Measurements from ENCODE around the gene SEC63.

The SEC63 gene

DNA sequence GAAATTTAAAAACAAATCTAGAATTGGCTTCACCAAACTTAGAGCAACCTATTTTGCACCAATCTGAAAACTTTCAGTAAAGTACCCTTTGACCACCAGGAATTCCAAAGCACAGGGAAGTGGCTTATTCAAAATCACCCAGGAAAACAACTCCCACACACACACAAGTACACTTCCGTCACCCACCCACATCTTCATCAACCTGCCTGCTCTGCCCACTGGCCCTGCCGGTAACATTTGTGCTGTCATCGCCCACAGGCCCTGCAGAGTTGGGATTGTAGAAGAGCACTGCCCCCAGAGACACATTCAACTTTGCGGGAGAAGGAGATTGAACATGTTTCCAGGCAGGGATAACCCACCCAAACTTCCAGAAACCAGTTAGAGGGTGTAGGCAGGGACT lies 114.6 kb downstream of the SEC63 start:
- Histone ChIP-seq H3K27ac (ENCODE audit: low read depth, low read length) (no peak overlapping the region), H3K23ac (ENCODE audit: low read length) (no peak overlapping the region), H3K4me3 (ENCODE audit: low read length) (no peak overlapping the region), H4K8ac (ENCODE audit: low read depth, low read length) (no peak overlapping the region), H3K79me2 (ENCODE audit: control insufficient read depth, insufficient read depth, low read length) (no peaks in the 10 kb centered on the region), H3K18ac (ENCODE audit: low read length) (no peak overlapping the region), H3K4ac (ENCODE audit: low read depth, low read length) (no peak overlapping the region), H3K56ac (ENCODE audit: low read length) (no peak overlapping the region), H2BK120ac (ENCODE audit: low read depth, low read length) (no peak overlapping the region), H2BK15ac (replicated peaks; ENCODE audit: low read depth) (no peak overlapping the region), H4K5ac (ENCODE audit: low read length) (no peak overlapping the region), H3K36me3 (ENCODE audit: control insufficient read depth, insufficient read depth, low read length) (no peaks in the 10 kb centered on the region), H3K4me2 (ENCODE audit: low read length) (no peak overlapping the region), H2BK5ac (ENCODE audit: low read length) (no peak overlapping the region), H3K79me1 (ENCODE audit: low read length) (no peaks in the 10 kb centered on the region), H3K4me1 (ENCODE audit: control insufficient read depth, low read depth, low read length) (no peaks in the 10 kb centered on the region), H3K27me3 (ENCODE audit: insufficient read depth, low read length, poor library complexity) (no peaks in the 10 kb centered on the region), H3K9ac (ENCODE audit: low read length) (no peak overlapping the region), H2AK5ac (ENCODE audit: low read length) (no peak overlapping the region)
- no peak for DNase-seq
- WGBS (ENCODE audit: extremely low coverage, insufficient coverage, low lambda C conversion rate): no CpG with 5 or more reads among the region's 4 CpGs

DNA sequence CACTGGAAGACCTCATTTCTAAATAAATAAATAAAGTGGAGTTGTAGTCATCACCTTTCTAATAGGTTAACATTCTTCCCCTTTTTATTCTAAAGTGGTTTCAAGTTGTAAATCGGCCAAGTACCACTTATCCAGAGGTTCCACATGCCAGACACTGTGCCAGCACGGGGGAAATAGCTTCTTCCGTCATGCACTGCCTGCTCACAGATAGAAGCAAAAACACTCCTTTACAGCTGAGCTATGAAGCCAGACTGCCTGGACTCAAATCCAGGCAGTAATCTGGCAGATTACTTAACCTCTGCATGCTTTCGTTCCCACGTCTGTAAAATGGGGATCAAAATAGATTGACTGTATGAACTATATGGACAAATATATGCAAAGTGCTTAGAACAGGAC lies 116.7 kb downstream of the SEC63 start:
- no peak overlapping the region for H3K9ac ChIP-seq (ENCODE audit: low read length)
- H3K4me3 ChIP-seq (ENCODE audit: low read length): no peak overlapping the region
- no peak overlapping the region for H2BK5ac ChIP-seq (ENCODE audit: low read length)
- H3K18ac ChIP-seq (ENCODE audit: low read length): no peak overlapping the region
- H2AK5ac ChIP-seq (ENCODE audit: low read length): no peak overlapping the region
- no peak overlapping the region for H4K5ac ChIP-seq (ENCODE audit: low read length)
- H3K27ac ChIP-seq (ENCODE audit: low read depth, low read length): no peak overlapping the region
- no peak overlapping the region for H3K23ac ChIP-seq (ENCODE audit: low read length)
- no peak overlapping the region for H3K4ac ChIP-seq (ENCODE audit: low read depth, low read length)
- H2BK120ac ChIP-seq (ENCODE audit: low read depth, low read length): no peak overlapping the region
- H3K36me3 ChIP-seq (ENCODE audit: control insufficient read depth, insufficient read depth, low read length): no peaks in the 10 kb centered on the region
- no peaks in the 10 kb centered on the region for H3K4me1 ChIP-seq (ENCODE audit: control insufficient read depth, low read depth, low read length)
- no peak overlapping the region for H3K56ac ChIP-seq (ENCODE audit: low read length)
- no CpG with 5 or more reads among the region's 5 CpGs for WGBS (ENCODE audit: extremely low coverage, insufficient coverage, low lambda C conversion rate)
- no peak overlapping the region for H2BK15ac ChIP-seq (replicated peaks; ENCODE audit: low read depth)
- no peaks in the 10 kb centered on the region for H3K27me3 ChIP-seq (ENCODE audit: insufficient read depth, low read length, poor library complexity)
- H3K4me2 ChIP-seq (ENCODE audit: low read length): no peak overlapping the region
- no peaks in the 10 kb centered on the region for H3K79me2 ChIP-seq (ENCODE audit: control insufficient read depth, insufficient read depth, low read length)
- no peak for DNase-seq
- H4K8ac ChIP-seq (ENCODE audit: low read depth, low read length): no peak overlapping the region
- H3K79me1 ChIP-seq (ENCODE audit: low read length): no peaks in the 10 kb centered on the region

DNA sequence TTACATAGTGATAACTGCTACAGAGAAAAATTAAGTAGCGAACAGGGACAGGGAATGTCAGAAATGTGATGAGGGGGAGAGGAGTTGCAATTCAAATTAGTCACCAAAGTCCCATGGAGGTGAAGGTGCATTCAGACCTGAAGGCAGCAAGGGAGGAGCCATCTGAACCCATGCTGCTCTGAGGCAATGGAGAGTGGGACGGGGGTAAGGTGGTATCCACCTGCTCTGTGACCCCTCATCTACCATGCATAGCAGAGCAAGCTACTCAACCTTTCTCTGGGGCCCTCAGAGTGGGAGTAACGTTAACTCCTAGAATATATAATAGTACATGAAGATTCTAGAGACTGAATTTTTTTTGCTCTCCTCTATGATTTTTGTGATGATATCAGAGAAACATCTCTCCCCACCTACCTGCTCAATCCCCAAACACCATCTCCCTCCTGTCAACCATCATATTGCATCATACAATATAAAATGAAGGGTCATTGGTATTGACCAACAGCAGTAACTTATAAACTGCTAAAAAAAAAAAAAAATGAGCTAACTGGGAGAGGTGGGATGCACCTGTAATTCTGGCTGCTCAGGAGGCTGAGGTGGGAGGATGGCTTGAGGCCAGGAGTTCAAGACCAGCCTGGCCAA lies 117.3 kb downstream of the SEC63 start:
- H3K4me2 ChIP-seq (ENCODE audit: low read length): no peak overlapping the region
- no peak overlapping the region for H2BK5ac ChIP-seq (ENCODE audit: low read length)
- H3K23ac ChIP-seq (ENCODE audit: low read length): no peak overlapping the region
- H3K79me2 ChIP-seq (ENCODE audit: control insufficient read depth, insufficient read depth, low read length): no peaks in the 10 kb centered on the region
- no peak overlapping the region for H3K9ac ChIP-seq (ENCODE audit: low read length)
- H2BK120ac ChIP-seq (ENCODE audit: low read depth, low read length): no peak overlapping the region
- no peak overlapping the region for H4K8ac ChIP-seq (ENCODE audit: low read depth, low read length)
- no peak overlapping the region for H3K4me3 ChIP-seq (ENCODE audit: low read length)
- H3K27me3 ChIP-seq (ENCODE audit: insufficient read depth, low read length, poor library complexity): no peaks in the 10 kb centered on the region
- WGBS (ENCODE audit: extremely low coverage, insufficient coverage, low lambda C conversion rate): no CpG with 5 or more reads among the region's 3 CpGs
- no peak for DNase-seq
- H3K56ac ChIP-seq (ENCODE audit: low read length): no peak overlapping the region
- H3K4ac ChIP-seq (ENCODE audit: low read depth, low read length): no peak overlapping the region
- no peak overlapping the region for H2AK5ac ChIP-seq (ENCODE audit: low read length)
- no peaks in the 10 kb centered on the region for H3K79me1 ChIP-seq (ENCODE audit: low read length)
- no peak overlapping the region for H2BK15ac ChIP-seq (replicated peaks; ENCODE audit: low read depth)
- H3K18ac ChIP-seq (ENCODE audit: low read length): no peak overlapping the region
- no peak overlapping the region for H3K27ac ChIP-seq (ENCODE audit: low read depth, low read length)
- no peaks in the 10 kb centered on the region for H3K36me3 ChIP-seq (ENCODE audit: control insufficient read depth, insufficient read depth, low read length)
- no peak overlapping the region for H4K5ac ChIP-seq (ENCODE audit: low read length)
- H3K4me1 ChIP-seq (ENCODE audit: control insufficient read depth, low read depth, low read length): no peaks in the 10 kb centered on the region

DNA sequence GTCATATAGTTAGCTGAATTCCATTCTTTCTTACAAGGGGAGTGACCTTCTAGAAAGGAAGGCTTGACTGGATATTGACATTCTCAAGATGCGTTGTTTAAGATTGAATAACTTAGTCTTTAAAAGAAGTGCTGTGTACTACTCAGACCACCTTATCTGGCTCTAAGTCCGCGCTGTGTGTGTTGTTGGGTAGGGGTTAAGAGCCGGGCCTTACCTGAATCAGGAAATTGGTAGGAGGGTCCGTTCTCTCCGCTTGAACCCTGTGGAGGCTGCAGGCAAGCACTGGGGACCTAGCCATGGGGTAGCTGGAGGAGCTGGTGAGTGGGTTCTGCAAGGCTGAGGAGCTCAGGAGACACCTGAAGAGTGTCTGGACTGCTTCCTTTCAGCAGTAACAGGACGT lies 124.9 kb downstream of the SEC63 start:
- no peak overlapping the region for H3K56ac ChIP-seq (ENCODE audit: low read length)
- no peaks in the 10 kb centered on the region for H3K36me3 ChIP-seq (ENCODE audit: control insufficient read depth, insufficient read depth, low read length)
- H3K4ac ChIP-seq (ENCODE audit: low read depth, low read length): no peak overlapping the region
- no peaks in the 10 kb centered on the region for H3K79me2 ChIP-seq (ENCODE audit: control insufficient read depth, insufficient read depth, low read length)
- H2BK120ac ChIP-seq (ENCODE audit: low read depth, low read length): no peak overlapping the region
- H3K4me1 ChIP-seq (ENCODE audit: control insufficient read depth, low read depth, low read length): no peaks in the 10 kb centered on the region
- no peak overlapping the region for H2BK15ac ChIP-seq (replicated peaks; ENCODE audit: low read depth)
- no peak overlapping the region for H3K27ac ChIP-seq (ENCODE audit: low read depth, low read length)
- H4K5ac ChIP-seq (ENCODE audit: low read length): no peak overlapping the region
- no peak overlapping the region for H4K8ac ChIP-seq (ENCODE audit: low read depth, low read length)
- no peak overlapping the region for H3K9ac ChIP-seq (ENCODE audit: low read length)
- no peak overlapping the region for H2BK5ac ChIP-seq (ENCODE audit: low read length)
- no peak overlapping the region for H3K4me2 ChIP-seq (ENCODE audit: low read length)
- no CpG with 5 or more reads among the region's 7 CpGs for WGBS (ENCODE audit: extremely low coverage, insufficient coverage, low lambda C conversion rate)
- no peak overlapping the region for H3K4me3 ChIP-seq (ENCODE audit: low read length)
- no peaks in the 10 kb centered on the region for H3K27me3 ChIP-seq (ENCODE audit: insufficient read depth, low read length, poor library complexity)
- H2AK5ac ChIP-seq (ENCODE audit: low read length): no peak overlapping the region
- no peak for DNase-seq
- no peaks in the 10 kb centered on the region for H3K79me1 ChIP-seq (ENCODE audit: low read length)
- H3K18ac ChIP-seq (ENCODE audit: low read length): no peak overlapping the region
- no peak overlapping the region for H3K23ac ChIP-seq (ENCODE audit: low read length)

DNA sequence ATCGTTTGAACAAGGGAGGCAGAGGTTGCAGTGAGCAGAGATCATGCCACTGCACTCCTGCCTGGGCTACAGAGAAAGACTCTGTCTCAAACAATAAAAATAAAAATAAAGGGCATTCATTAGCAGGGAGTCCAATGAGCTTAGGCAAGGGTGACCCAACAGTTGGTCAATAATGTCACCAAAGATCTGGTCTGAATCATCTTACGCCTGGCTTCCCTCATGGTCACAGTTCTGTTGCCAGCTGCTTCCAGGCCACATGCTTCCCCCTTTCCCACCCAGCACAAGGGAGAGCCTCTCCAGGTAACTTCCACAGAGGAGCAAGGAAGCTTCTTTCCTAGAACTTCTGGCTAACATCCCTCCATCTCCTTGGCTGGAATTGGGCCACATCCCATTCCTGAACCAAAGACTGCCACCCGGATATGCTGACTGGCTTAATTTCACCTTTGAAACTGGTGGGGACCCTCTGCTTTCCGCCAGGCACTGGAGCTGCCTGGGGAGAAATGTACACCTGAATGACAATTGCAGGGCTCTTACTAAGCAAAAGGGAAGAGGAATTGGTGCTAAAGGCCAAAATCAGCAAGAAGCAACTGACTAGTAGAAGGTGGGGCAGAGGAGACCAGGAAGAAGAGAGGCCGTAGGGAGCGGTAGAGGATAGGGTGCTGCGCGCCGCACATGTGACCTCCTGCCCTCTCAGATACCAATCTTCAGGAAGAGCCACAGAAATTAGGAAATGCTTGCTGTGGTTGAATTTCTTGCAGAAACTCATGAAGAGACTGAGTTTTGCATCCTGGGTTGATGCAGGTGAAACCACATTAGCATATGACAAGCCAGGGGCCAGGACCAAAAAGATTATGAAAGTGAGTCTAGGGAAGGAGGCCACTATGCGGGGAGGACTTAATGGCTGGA lies 125.6 kb downstream of the SEC63 start:
- Histone ChIP-seq H3K27me3 (ENCODE audit: insufficient read depth, low read length, poor library complexity) (no peaks in the 10 kb centered on the region), H3K4me1 (ENCODE audit: control insufficient read depth, low read depth, low read length) (no peaks in the 10 kb centered on the region), H4K8ac (ENCODE audit: low read depth, low read length) (no peak overlapping the region), H3K4me2 (ENCODE audit: low read length) (no peak overlapping the region), H2BK120ac (ENCODE audit: low read depth, low read length) (no peak overlapping the region), H3K18ac (ENCODE audit: low read length) (no peak overlapping the region), H3K4ac (ENCODE audit: low read depth, low read length) (no peak overlapping the region), H2BK15ac (replicated peaks; ENCODE audit: low read depth) (no peak overlapping the region), H2AK5ac (ENCODE audit: low read length) (no peak overlapping the region), H2BK5ac (ENCODE audit: low read length) (no peak overlapping the region), H3K9ac (ENCODE audit: low read length) (no peak overlapping the region), H3K79me1 (ENCODE audit: low read length) (no peaks in the 10 kb centered on the region), H3K36me3 (ENCODE audit: control insufficient read depth, insufficient read depth, low read length) (no peaks in the 10 kb centered on the region), H3K4me3 (ENCODE audit: low read length) (no peak overlapping the region), H3K23ac (ENCODE audit: low read length) (no peak overlapping the region), H4K5ac (ENCODE audit: low read length) (no peak overlapping the region), H3K27ac (ENCODE audit: low read depth, low read length) (no peak overlapping the region), H3K79me2 (ENCODE audit: control insufficient read depth, insufficient read depth, low read length) (no peaks in the 10 kb centered on the region), H3K56ac (ENCODE audit: low read length) (no peak overlapping the region)
- WGBS (ENCODE audit: extremely low coverage, insufficient coverage, low lambda C conversion rate): no CpG with 5 or more reads among the region's 10 CpGs
- DNase-seq: no peak

Measured in mesendoderm (in vitro differentiated cells).